HepG2 (cell line): ENCODE data around the gene CDR2L. TPM values are rescaled to one million over a fixed set of nuclear protein-coding genes. Genes with fewer than 3 reads are reported as not detected.
A peak's percentile ranks its signal among the peaks of the same experiment; 100 is the strongest.

Source experiments
- ATF1 ChIP-seq: IDR thresholded peaks from 2 replicates; pipeline ENCODE4 v1.6.1; 2016; ENCODE audit warnings: mild to moderate bottlenecking, control low read depth
- CAMTA2 ChIP-seq: sonication (generic); formaldehyde crosslinking; IDR thresholded peaks from 2 replicates; pipeline ENCODE4 v1.4.0; 2020; ENCODE audit warnings: mild to moderate bottlenecking, missing genetic modification reagents, borderline replicate concordance
- CCAR2 ChIP-seq: fragments of 200-400 bp; formaldehyde crosslinking; optimal IDR thresholded peaks from 2 replicates; pipeline ENCODE3; 2018; ENCODE audit warnings: low read depth, mild to moderate bottlenecking, low read length, moderate library complexity
- CENPX ChIP-seq: sonication (generic); formaldehyde crosslinking; IDR thresholded peaks from 2 replicates; pipeline ENCODE4 v1.9.0; 2021; ENCODE audit warnings: mild to moderate bottlenecking, missing genetic modification reagents, moderate library complexity
- EEA1 ChIP-seq: sonication (generic); formaldehyde crosslinking; IDR thresholded peaks from 2 replicates; pipeline ENCODE4 v1.5.1; 2020; ENCODE audit warnings: mild to moderate bottlenecking, missing genetic modification reagents, borderline replicate concordance
- IRF2 ChIP-seq: IDR thresholded peaks from 2 replicates; pipeline ENCODE4 v1.6.1; 2018; ENCODE audit warnings: missing genetic modification reagents, missing compliant biosample characterization
- ISX ChIP-seq: sonication (generic); formaldehyde crosslinking; conservative IDR thresholded peaks from 2 replicates; pipeline ENCODE4 v1.5.0; 2020; ENCODE audit warnings: missing genetic modification reagents
- KDM2A ChIP-seq: sonication (generic); formaldehyde crosslinking; IDR thresholded peaks from 2 replicates; pipeline ENCODE4 v1.4.0; 2020; ENCODE audit warnings: low read depth, missing genetic modification reagents, borderline replicate concordance
- NR2F6 ChIP-seq, 2 experiments: IDR thresholded peaks; 2 replicates each; pipeline ENCODE4 v1.6.1; 2016; ENCODE audit warnings: antibody characterized with exemption in 1 of 2, mild to moderate bottlenecking in 1 of 2
- PHB2 ChIP-seq: fragments of 450-650 bp; IDR thresholded peaks from 2 replicates; pipeline ENCODE4 v1.6.1; 2018; ENCODE audit not compliant: partially characterized antibody
- RFX5 ChIP-seq: IDR thresholded peaks from 2 replicates; pipeline ENCODE4 v1.6.1; 2011; ENCODE audit warnings: low read depth, low read length, improper control_type of control experiment
- RORA ChIP-seq: sonication (generic); formaldehyde crosslinking; IDR thresholded peaks from 2 replicates; pipeline ENCODE4 v1.5.0; 2020; ENCODE audit warnings: mild to moderate bottlenecking, missing genetic modification reagents, moderate library complexity
- SKI ChIP-seq: fragments of 450-650 bp; IDR thresholded peaks from one replicate; pipeline ENCODE4 v1.6.1; 2018; ENCODE audit warnings: mild to moderate bottlenecking; ENCODE audit not compliant: partially characterized antibody
- XRCC5 ChIP-seq: fragments of 200-400 bp; formaldehyde crosslinking; optimal IDR thresholded peaks from 2 replicates; pipeline ENCODE3; 2017; ENCODE audit warnings: mild to moderate bottlenecking, low read length
- ZBTB7A ChIP-seq: sonication (generic); formaldehyde crosslinking; IDR thresholded peaks from 2 replicates; pipeline ENCODE4 v1.8.0; 2022; ENCODE audit warnings: mild to moderate bottlenecking, missing genetic modification reagents
- ZNF234 ChIP-seq: sonication (generic); formaldehyde crosslinking; conservative IDR thresholded peaks from 2 replicates; pipeline ENCODE4 v1.5.1; 2020; ENCODE audit warnings: mild to moderate bottlenecking, missing genetic modification reagents
- ZNF24 ChIP-seq: fragments of 450-650 bp; IDR thresholded peaks from 2 replicates; pipeline ENCODE4 v1.6.1; 2017; ENCODE audit warnings: antibody characterized with exemption, mild to moderate bottlenecking
- ZNF263 ChIP-seq: sonication (generic); formaldehyde crosslinking; IDR thresholded peaks from 2 replicates; pipeline ENCODE4 v1.4.0; 2020; ENCODE audit warnings: missing genetic modification reagents
- ZNF33B ChIP-seq: sonication (generic); formaldehyde crosslinking; IDR thresholded peaks from 2 replicates; pipeline ENCODE4 v1.5.1; 2020; ENCODE audit warnings: mild to moderate bottlenecking, missing genetic modification reagents
- ZNF383 ChIP-seq: sonication (generic); formaldehyde crosslinking; IDR thresholded peaks from 2 replicates; pipeline ENCODE4 v1.4.0; 2020; ENCODE audit warnings: missing genetic modification reagents, mild to moderate bottlenecking, borderline replicate concordance
- ZNF496 ChIP-seq: sonication (generic); formaldehyde crosslinking; IDR thresholded peaks from 2 replicates; pipeline ENCODE4 v1.8.1; 2023; ENCODE audit warnings: mild to moderate bottlenecking, moderate library complexity, missing genetic modification reagents; ENCODE audit not compliant: insufficient replicate concordance
- ZNF776 ChIP-seq: sonication (generic); formaldehyde crosslinking; IDR thresholded peaks from 2 replicates; pipeline ENCODE4 v1.4.0; 2020; ENCODE audit warnings: mild to moderate bottlenecking, missing genetic modification reagents
- ZZZ3 ChIP-seq: sonication (generic); formaldehyde crosslinking; IDR thresholded peaks from 2 replicates; pipeline ENCODE4 v1.4.0; 2020; ENCODE audit warnings: missing genetic modification reagents, mild to moderate bottlenecking, borderline replicate concordance
- polyA plus RNA-seq, 8 experiments: library from polyadenylated mRNA; depleted of rRNA in 3 of 8; stranded (reverse) in 7 of 8; unstranded in 1 of 8; fragments of >200 nt; fragmentation: Illumina TruSeq in 4 of 8; extraction: Trizol in 4 of 8; gene quantifications; 2 replicates each; pipeline versions ENCODE4 v1.2.1 to v1.2.3, GENCODE V29; 2011 to 2016; ENCODE audit warnings: low read depth in 4 of 8, missing spikeins in 1 of 8, mixed read lengths in 1 of 8; ENCODE audit not compliant: insufficient read depth in 1 of 8
- total RNA-seq, 5 experiments: library from RNA; depleted of rRNA; stranded (reverse); fragments of >200 nt; fragmentation: Illumina TruSeq; extraction: Trizol; gene quantifications; 2 replicates each; pipeline ENCODE4 v1.2.3, GENCODE V29; 2016; ENCODE audit warnings: low read depth in 1 of 5
- TF ChIP-seq, protein P1 (sequence below): sonication (generic); formaldehyde crosslinking; IDR thresholded peaks from 2 replicates; pipeline ENCODE4 v1.9.0; 2022; ENCODE audit warnings: low read depth, missing genetic modification reagents
- TF ChIP-seq, protein P2 (sequence below): sonication (generic); formaldehyde crosslinking; IDR thresholded peaks from 2 replicates; pipeline ENCODE4 v1.8.1; 2023; ENCODE audit warnings: mild to moderate bottlenecking, missing genetic modification reagents
- TF ChIP-seq, protein P3 (sequence below): sonication (generic); formaldehyde crosslinking; IDR thresholded peaks from 2 replicates; pipeline ENCODE4 v1.5.0; 2020; ENCODE audit warnings: mild to moderate bottlenecking, low read depth, missing genetic modification reagents, borderline replicate concordance
- TF ChIP-seq, protein P4 (sequence below): sonication (generic); formaldehyde crosslinking; IDR thresholded peaks from 2 replicates; pipeline ENCODE4 v1.5.1; 2020; ENCODE audit warnings: missing genetic modification reagents, mild to moderate bottlenecking, borderline replicate concordance

The CDR2L gene
- total and polyA plus RNA-seq, 2 of the 13 experiments (the other 11 are each of a cell fraction or from before 2014, with no cell fraction given) = 1.9 to 2.1 TPM

DNA sequence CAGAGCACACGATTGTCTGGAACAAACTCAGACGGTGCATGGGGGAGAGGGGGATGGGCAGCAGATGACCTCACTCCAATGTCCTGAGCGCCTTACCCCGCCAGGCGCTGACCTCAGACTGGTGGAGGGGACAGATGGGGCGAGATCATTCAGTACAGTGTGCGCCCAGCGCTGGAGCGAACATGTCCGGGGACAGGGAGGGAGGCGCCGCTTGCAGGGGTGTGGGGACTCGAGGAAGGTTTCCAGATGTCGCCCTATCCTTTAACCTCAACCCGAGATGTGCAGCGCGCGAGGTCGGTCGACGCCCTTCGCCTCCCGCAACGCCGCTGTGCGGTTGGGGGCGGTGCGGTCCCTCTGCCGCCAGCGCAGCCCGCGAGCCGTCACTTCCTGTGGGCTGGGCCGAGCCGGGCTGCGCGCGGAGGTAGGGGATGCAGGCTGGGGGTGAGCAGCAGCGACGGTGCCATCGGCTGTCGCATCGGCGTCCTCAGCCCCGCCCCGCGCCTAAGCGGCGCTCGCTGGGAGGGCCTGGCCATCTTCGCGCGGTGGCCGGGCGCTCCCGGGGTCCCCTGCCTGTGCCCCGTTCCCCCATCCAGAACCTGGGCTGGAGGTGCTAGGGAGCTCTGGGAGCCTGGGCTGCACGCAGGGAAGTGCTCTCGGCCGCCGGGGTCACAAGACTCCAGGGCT is 5.3 kb upstream of the CDR2L start (continued):
- TF ChIP-seq, protein P1, sequence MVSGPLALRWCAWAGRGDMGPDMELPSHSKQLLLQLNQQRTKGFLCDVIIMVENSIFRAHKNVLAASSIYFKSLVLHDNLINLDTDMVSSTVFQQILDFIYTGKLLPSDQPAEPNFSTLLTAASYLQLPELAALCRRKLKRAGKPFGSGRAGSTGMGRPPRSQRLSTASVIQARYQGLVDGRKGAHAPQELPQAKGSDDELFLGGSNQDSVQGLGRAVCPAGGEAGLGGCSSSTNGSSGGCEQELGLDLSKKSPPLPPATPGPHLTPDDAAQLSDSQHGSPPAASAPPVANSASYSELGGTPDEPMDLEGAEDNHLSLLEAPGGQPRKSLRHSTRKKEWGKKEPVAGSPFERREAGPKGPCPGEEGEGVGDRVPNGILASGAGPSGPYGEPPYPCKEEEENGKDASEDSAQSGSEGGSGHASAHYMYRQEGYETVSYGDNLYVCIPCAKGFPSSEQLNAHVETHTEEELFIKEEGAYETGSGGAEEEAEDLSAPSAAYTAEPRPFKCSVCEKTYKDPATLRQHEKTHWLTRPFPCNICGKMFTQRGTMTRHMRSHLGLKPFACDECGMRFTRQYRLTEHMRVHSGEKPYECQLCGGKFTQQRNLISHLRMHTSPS (CRISPR knock-in tag) = no peak
- no peak for TF ChIP-seq ZNF24
- TF ChIP-seq ZZZ3 (CRISPR knock-in tag) = peak; percentile 74; the same call in 1 of the 2 replicates
- peak; percentile 51 for TF ChIP-seq XRCC5
- TF ChIP-seq ZNF234 = 0 out of 2 replicates have a peak, but pooled peaks have one; percentile 17
- TF ChIP-seq ZNF776 (CRISPR knock-in tag) = peak; percentile 94; the same call in 1 of the 2 replicates
- no peak for TF ChIP-seq CENPX
- peak; percentile 21; the same call in 1 of the 2 replicates for TF ChIP-seq ZBTB7A (CRISPR knock-in tag)
- 0 out of 2 replicates have a peak, but pooled peaks have one; percentile 36 for TF ChIP-seq RFX5
- TF ChIP-seq IRF2 (CRISPR knock-in tag) = peak; percentile 56
- TF ChIP-seq ATF1 = no peak
- TF ChIP-seq ISX (CRISPR knock-in tag) = no peak
- TF ChIP-seq ZNF496 (CRISPR knock-in tag) = no peak
- peak; percentile 61; the same call in 1 of the 2 replicates for TF ChIP-seq NR2F6 (IDR thresholded peaks at IDR 0.05)
- TF ChIP-seq NR2F6 (CRISPR knock-in tag; IDR thresholded peaks at IDR 0.05) = 0 out of 2 replicates have a peak, but pooled peaks have one; percentile 29
- TF ChIP-seq, protein P2, sequence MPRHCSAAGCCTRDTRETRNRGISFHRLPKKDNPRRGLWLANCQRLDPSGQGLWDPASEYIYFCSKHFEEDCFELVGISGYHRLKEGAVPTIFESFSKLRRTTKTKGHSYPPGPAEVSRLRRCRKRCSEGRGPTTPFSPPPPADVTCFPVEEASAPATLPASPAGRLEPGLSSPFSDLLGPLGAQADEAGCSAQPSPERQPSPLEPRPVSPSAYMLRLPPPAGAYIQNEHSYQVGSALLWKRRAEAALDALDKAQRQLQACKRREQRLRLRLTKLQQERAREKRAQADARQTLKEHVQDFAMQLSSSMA (CRISPR knock-in tag) = 0 out of 2 replicates have a peak, but pooled peaks have one; percentile 73
- TF ChIP-seq ZNF33B (CRISPR knock-in tag) = peak; percentile 91; the same call in 1 of the 2 replicates
- 0 out of 2 replicates have a peak, but pooled peaks have one; percentile 92 for TF ChIP-seq EEA1
- TF ChIP-seq ZNF383 (CRISPR knock-in tag) = peak; percentile 97; the same call in 1 of the 2 replicates
- TF ChIP-seq KDM2A (CRISPR knock-in tag) = peak; percentile 94
- TF ChIP-seq SKI = peak; percentile 38
- peak; percentile 95; the same call in 1 of the 2 replicates for TF ChIP-seq CAMTA2 (CRISPR knock-in tag)
- 0 out of 2 replicates have a peak, but pooled peaks have one; percentile 31 for TF ChIP-seq ZNF263 (CRISPR knock-in tag)
- TF ChIP-seq CCAR2 = no peak
- TF ChIP-seq PHB2 = no peak
- TF ChIP-seq RORA = no peak
- TF ChIP-seq, protein P3, sequence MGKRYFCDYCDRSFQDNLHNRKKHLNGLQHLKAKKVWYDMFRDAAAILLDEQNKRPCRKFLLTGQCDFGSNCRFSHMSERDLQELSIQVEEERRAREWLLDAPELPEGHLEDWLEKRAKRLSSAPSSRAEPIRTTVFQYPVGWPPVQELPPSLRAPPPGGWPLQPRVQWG = no peak
- TF ChIP-seq, protein P4, sequence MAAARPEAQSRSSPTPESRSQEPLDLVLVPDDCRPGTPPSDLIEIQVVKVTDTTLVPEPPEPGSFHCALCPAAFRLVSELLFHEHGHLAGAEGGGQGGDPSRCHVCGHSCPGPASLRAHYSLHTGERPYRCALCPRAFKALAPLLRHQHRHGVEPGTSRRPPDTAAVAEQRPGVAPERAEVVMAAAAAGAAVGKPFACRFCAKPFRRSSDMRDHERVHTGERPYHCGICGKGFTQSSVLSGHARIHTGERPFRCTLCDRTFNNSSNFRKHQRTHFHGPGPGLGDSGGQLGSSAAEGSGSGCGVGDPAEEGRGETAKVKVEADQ = peak; percentile 82; the same call in 1 of the 2 replicates
